Inferior parietal cortex (tissue), 1 donor: Measurements from ENCODE around the gene TSPY2.
"Not testable (repeated sequence)": the region's sequence is repeated elsewhere in the genome, so short reads cannot be mapped to it uniquely, and the experiment has no call there.

Experiments used
- DNase-seq: peaks from one replicate; pipeline ENCODE4 v3.0.0-alpha.2; 2016; ENCODE audit errors: extremely low spot score

TSPY2 gene, protein sequence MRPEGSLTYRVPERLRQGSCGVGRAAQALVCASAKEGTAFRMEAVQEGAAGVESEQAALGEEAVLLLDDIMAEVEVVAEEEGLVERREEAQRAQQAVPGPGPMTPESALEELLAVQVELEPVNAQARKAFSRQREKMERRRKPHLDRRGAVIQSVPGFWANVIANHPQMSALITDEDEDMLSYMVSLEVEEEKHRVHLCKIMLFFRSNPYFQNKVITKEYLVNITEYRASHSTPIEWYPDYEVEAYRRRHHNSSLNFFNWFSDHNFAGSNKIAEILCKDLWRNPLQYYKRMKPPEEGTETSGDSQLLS

GRCh38 chrY:6245923-6246322 is at the start of gene TSPY2:
Gene TSPY2, plus strand, starts transcription at chrY:6246223. Its CDS starts 46 bp downstream, at chrY:6246269.
- DNase-seq: not testable (repeated sequence)

GRCh38 chrY:6209565-6209964 is 36.5 kb upstream of the TSPY2 start:
- DNase-seq: not testable (repeated sequence)

DNA sequence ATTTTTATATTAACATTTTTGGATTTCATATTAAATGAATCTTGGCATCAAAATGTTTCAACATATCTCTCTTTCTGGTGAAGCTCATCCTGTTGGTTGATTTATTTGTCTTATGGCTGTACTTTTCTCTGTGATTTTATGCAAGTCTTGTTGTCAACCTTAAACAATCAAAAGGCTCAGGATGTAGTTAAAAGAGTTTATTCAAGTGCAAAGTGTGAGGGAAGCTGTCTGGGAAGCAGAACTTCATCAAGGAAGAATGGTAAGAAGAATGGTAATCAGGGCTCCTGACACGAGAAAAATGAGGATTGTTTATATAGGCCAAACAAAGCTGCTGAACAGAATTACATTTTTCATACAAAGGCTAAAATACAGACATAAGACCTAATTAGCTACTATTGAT is 29.0 kb upstream of the TSPY2 start:
- DNase-seq: not testable (repeated sequence)

DNA sequence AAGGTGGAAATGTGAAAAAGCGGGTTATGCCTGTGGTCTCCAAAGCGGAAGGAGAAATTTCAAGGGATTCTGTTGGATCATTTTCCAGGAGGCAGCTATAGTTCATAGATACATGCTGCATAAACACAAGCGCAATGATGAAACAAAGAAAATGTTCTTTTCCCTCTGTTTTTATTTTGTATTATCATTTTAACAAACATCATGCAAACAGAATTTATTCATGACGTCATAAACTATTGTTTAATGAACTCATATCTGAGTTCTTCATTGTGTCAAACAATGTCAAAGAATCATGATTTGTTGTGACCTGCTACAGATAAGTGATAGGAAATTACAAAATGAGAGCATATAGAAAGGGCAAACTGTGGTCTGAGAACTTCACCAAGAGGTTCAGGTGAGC is 23.8 kb downstream of the TSPY2 start:
- DNase-seq: not testable (repeated sequence)
